ENCODE results near the gene GALT.

GALT gene
- total RNA-seq: 3.4 to 28.4 (median 10.4) reads per million in 9 experiments

- peak; percentile 95 to 97 (median 96) for DNase-seq
- Mint-ChIP-seq H3K27me3 (no peaks in the 10 kb centered on the region), H3K36me3 (ENCODE audit: insufficient read depth) (peaks cover 42% of the 10 kb centered on the region), H3K4me3 (peak within 1 kb of the TSS; percentile 89 to 90), H3K27ac (peak within 1 kb of the TSS; percentile 78 to 81), H3K4me1 (ENCODE audit: low read depth in 2 of 2) (peaks cover 29 to 31% of the 10 kb centered on the region in 2 donors), H3K9me3 (no peaks in the 10 kb centered on the region)
- peak; percentile 88 for ATAC-seq (replicated peaks)
Observed at GRCh38 chr9:34646211-34647083, at the start of gene GALT. Gene GALT (plus strand): TSS chr9:34646675. CDS start chr9:34646705, 30 bp downstream.

GRCh38 chr9:34599546-34599945 is 46.9 kb upstream of the GALT start:
- Mint-ChIP-seq H3K36me3 (ENCODE audit: insufficient read depth) (no peaks in the 10 kb centered on the region), H3K4me3 (no peak overlapping the region), H3K4me1 (ENCODE audit: low read depth in 2 of 2) (peaks cover 0 to 2% of the 10 kb centered on the region in 2 donors), H3K27me3 (peaks cover 16 to 28% of the 10 kb centered on the region in 2 donors), H3K27ac (no peak overlapping the region), H3K9me3 (no peaks in the 10 kb centered on the region)
- ATAC-seq (replicated peaks) (no peak), DNase-seq (no peak)

- no peak for DNase-seq
- H3K4me1 Mint-ChIP-seq (ENCODE audit: low read depth in 2 of 2): peaks cover 0 to 2% of the 10 kb centered on the region in 2 donors
Observed at GRCh38 chr9:34600908-34601307, 45.6 kb upstream of the GALT start.

GRCh38 chr9:34601937-34602573 is 44.4 kb upstream of the GALT start:
- H3K36me3 Mint-ChIP-seq (ENCODE audit: insufficient read depth): no peaks in the 10 kb centered on the region
- no peak overlapping the region for H3K4me3 Mint-ChIP-seq
- peaks cover 4 to 9% of the 10 kb centered on the region in 2 donors for H3K27me3 Mint-ChIP-seq
- no peak overlapping the region for H3K27ac Mint-ChIP-seq
- ATAC-seq (replicated peaks) (no peak), DNase-seq (no peak)
- peaks cover 0 to 2% of the 10 kb centered on the region in 2 donors for H3K4me1 Mint-ChIP-seq (ENCODE audit: low read depth in 2 of 2)
- H3K9me3 Mint-ChIP-seq: no peaks in the 10 kb centered on the region

More at GRCh38 chr9:34600908-34601307, 45.6 kb upstream of the GALT start:
- ATAC-seq (replicated peaks): no peak
- no peak overlapping the region for H3K4me3 Mint-ChIP-seq
- H3K27ac Mint-ChIP-seq: peak overlapping the region in 1 of 2 donors; percentile 2
- H3K36me3 Mint-ChIP-seq (ENCODE audit: insufficient read depth): no peaks in the 10 kb centered on the region
- H3K9me3 Mint-ChIP-seq: no peaks in the 10 kb centered on the region
- peaks cover 12 to 21% of the 10 kb centered on the region in 2 donors for H3K27me3 Mint-ChIP-seq

- Mint-ChIP-seq H3K4me3 (no peak overlapping the region), H3K9me3 (no peaks in the 10 kb centered on the region), H3K27me3 (no peaks in the 10 kb centered on the region), H3K4me1 (ENCODE audit: low read depth in 2 of 2) (peaks cover 0 to 2% of the 10 kb centered on the region in 2 donors), H3K36me3 (ENCODE audit: insufficient read depth) (no peaks in the 10 kb centered on the region), H3K27ac (no peak overlapping the region)
- DNase-seq (peak; percentile 79 to 83 (median 80)), ATAC-seq (replicated peaks) (peak; percentile 98)
Observed at GRCh38 chr9:34603610-34604231, 42.8 kb upstream of the GALT start.

GRCh38 chr9:34606190-34606589 is 40.3 kb upstream of the GALT start:
- Mint-ChIP-seq H3K9me3 (no peaks in the 10 kb centered on the region), H3K4me1 (ENCODE audit: low read depth in 2 of 2) (peaks cover 2 to 4% of the 10 kb centered on the region in 2 donors), H3K27ac (no peak overlapping the region), H3K36me3 (ENCODE audit: insufficient read depth) (no peaks in the 10 kb centered on the region), H3K4me3 (no peak overlapping the region), H3K27me3 (no peaks in the 10 kb centered on the region)
- no peak for DNase-seq
- ATAC-seq (replicated peaks): no peak

GRCh38 chr9:34606905-34607304 is 39.6 kb upstream of the GALT start:
- Mint-ChIP-seq H3K4me3 (no peak overlapping the region), H3K27ac (no peak overlapping the region), H3K27me3 (no peaks in the 10 kb centered on the region), H3K36me3 (ENCODE audit: insufficient read depth) (peaks cover 6% of the 10 kb centered on the region), H3K9me3 (no peaks in the 10 kb centered on the region), H3K4me1 (ENCODE audit: low read depth in 2 of 2) (peaks cover 9 to 10% of the 10 kb centered on the region in 2 donors)
- no peak for DNase-seq
- ATAC-seq (replicated peaks): no peak

GRCh38 chr9:34607331-34607730 is 39.1 kb upstream of the GALT start:
- DNase-seq (no peak), ATAC-seq (replicated peaks) (no peak)
- peaks cover 11% of the 10 kb centered on the region in 2 donors for H3K4me1 Mint-ChIP-seq (ENCODE audit: low read depth in 2 of 2)
- H3K9me3 Mint-ChIP-seq: no peaks in the 10 kb centered on the region
- H3K27me3 Mint-ChIP-seq: no peaks in the 10 kb centered on the region
- no peak overlapping the region for H3K4me3 Mint-ChIP-seq
- peaks cover 10% of the 10 kb centered on the region for H3K36me3 Mint-ChIP-seq (ENCODE audit: insufficient read depth)
- no peak overlapping the region for H3K27ac Mint-ChIP-seq

GRCh38 chr9:34610434-34611206 is 35.9 kb upstream of the GALT start:
- no peaks in the 10 kb centered on the region for H3K27me3 Mint-ChIP-seq
- ATAC-seq (replicated peaks) (no peak), DNase-seq (no peak)
- peaks cover 29% of the 10 kb centered on the region for H3K36me3 Mint-ChIP-seq (ENCODE audit: insufficient read depth)
- peak overlapping the region; percentile 77 to 81 for H3K4me3 Mint-ChIP-seq
- peak overlapping the region in 1 of 2 donors; percentile 98 for H3K27ac Mint-ChIP-seq
- H3K9me3 Mint-ChIP-seq: no peaks in the 10 kb centered on the region
- peaks cover 16 to 19% of the 10 kb centered on the region in 2 donors for H3K4me1 Mint-ChIP-seq (ENCODE audit: low read depth in 2 of 2)

- ATAC-seq (replicated peaks): no peak
Observed at GRCh38 chr9:34611251-34611810, 35.1 kb upstream of the GALT start.

GRCh38 chr9:34611811-34612787 is 34.4 kb upstream of the GALT start, which contains the start of gene RPP25L:
Gene RPP25L (minus strand): TSS chr9:34612097. CDS start chr9:34611296, 801 bp downstream.
- Mint-ChIP-seq H3K27me3 (no peaks in the 10 kb centered on the region), H3K27ac (peak within 1 kb of the TSS; percentile 95 to 98), H3K4me1 (ENCODE audit: low read depth in 2 of 2) (peaks cover 16 to 19% of the 10 kb centered on the region in 2 donors), H3K9me3 (no peaks in the 10 kb centered on the region), H3K36me3 (ENCODE audit: insufficient read depth) (peaks cover 29% of the 10 kb centered on the region), H3K4me3 (peak within 1 kb of the TSS; percentile 77 to 81)
- DNase-seq: peak; percentile 80 to 85 (median 81)
- peak; percentile 85 for ATAC-seq (replicated peaks)

More at GRCh38 chr9:34611251-34611810, 35.1 kb upstream of the GALT start:
- Mint-ChIP-seq H3K27me3 (no peaks in the 10 kb centered on the region), H3K9me3 (no peaks in the 10 kb centered on the region), H3K4me1 (ENCODE audit: low read depth in 2 of 2) (peaks cover 16 to 19% of the 10 kb centered on the region in 2 donors), H3K4me3 (peak overlapping the region; percentile 77 to 81), H3K27ac (peak overlapping the region; percentile 95 to 98), H3K36me3 (ENCODE audit: insufficient read depth) (peaks cover 29% of the 10 kb centered on the region)
- DNase-seq: no peak

Data from effector memory CD8-positive, alpha-beta T cell (primary cell).